AG09319 (cell line): ENCODE data around the gene EYA4.

Experiments
- DNase-seq: peaks from one replicate; pipeline ENCODE4 v3.0.0-alpha.2; 2010; ENCODE audit warnings: low read depth; ENCODE audit errors: extremely low read depth
- CTCF ChIP-seq: IDR thresholded peaks from 2 replicates; pipeline ENCODE4 v1.5.1; 2011; ENCODE audit warnings: low read depth, mild to moderate bottlenecking, inconsistent platforms, low read length, moderate library complexity

EYA4 gene

GRCh38 chr6:133243723-133244305, 2.7 kb downstream of the EYA4 start:
- no peak for TF ChIP-seq CTCF

GRCh38 chr6:133244519-133244918, 3.4 kb downstream of the EYA4 start:
- no peak for DNase-seq
- no peak for TF ChIP-seq CTCF

More at GRCh38 chr6:133243723-133244305, 2.7 kb downstream of the EYA4 start:
- no peak for DNase-seq

- DNase-seq = no peak
- no peak for TF ChIP-seq CTCF
Observed at GRCh38 chr6:133245007-133245406, 3.9 kb downstream of the EYA4 start.

DNA sequence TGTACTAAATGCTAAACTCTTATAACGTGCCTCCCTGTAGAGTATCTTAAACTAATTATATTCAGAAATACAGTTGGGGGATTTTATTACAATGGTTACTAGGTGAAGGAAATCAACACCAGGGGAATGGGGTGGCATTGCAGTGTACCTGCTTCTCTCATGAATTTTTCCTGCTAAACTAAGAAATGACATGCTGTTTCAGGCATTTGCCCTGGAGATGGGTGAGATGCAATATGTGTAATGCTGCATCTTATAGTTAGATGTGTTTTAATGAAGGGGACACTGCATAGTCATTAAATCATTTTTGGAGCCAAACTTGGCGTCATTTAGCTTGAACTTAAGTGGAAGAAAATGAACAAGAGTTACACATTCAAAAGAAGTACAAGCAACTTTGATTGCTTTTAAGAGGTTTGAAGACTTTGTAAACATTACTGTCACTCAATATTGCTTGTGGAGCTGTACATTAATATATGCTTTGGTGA, 4.3 kb downstream of the EYA4 start:
- no peak for TF ChIP-seq CTCF
- no peak for DNase-seq

GRCh38 chr6:133247581-133247980, 6.4 kb downstream of the EYA4 start:
- no peak for DNase-seq
- TF ChIP-seq CTCF = no peak

GRCh38 chr6:133248241-133249001, 7.3 kb downstream of the EYA4 start:
- no peak for DNase-seq
- TF ChIP-seq CTCF = no peak

- DNase-seq = no peak
- no peak for TF ChIP-seq CTCF
Observed at GRCh38 chr6:133251688-133252087, 10.5 kb downstream of the EYA4 start.
